ENCODE measurements around the gene PSAT1. TPM values are rescaled to one million over a fixed set of nuclear protein-coding genes. Genes with fewer than 3 reads are reported as not detected.

PSAT1 gene
- polyA plus RNA-seq, 3 donors: 0.05 to 4.7 (median 0.11) TPM

DNA sequence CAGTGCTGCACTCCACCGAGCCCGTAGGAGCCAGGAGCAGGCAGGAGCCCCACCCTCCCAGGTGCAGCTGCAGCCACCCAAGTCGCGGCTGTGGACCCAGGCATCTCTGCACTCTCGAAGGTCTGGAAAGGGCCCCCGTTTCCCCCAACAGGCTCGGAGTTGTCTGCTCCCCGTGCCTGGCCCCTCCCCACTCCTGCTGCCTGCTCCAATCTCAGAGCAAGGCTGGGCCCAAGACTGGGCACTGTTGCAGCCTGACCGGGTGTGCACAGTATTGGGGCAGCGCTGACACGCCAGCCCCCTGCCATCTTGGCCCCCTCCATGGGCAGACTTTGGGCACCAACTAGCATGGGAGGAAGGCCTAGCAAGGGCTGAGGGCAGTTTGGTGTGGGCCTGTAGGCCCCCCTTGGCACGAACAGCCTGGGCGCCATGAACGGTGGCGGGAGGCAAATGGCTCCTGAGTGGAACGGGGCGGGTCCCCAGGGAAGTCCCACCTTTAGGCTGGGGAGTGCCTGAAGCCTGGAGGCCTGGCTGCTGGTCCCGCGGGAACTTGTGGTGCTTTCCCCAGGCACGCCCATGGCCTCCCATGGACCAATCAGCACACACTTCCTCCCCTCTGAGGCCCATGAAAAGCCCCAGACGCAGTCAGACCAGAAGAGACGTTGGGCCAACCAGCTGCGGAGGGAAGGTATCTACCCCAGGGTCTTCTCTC is 60.4 kb downstream of the PSAT1 start:
- WGBS (ENCODE audit: insufficient coverage): 94% methylated on average over 22 of the region's 23 CpGs
- intact Hi-C loops (cut with micrococcal nuclease): no loop called here
- Mint-ChIP-seq H3K4me1 (no peaks in the 10 kb centered on the region), H3K9me3 (peaks cover 0 to 2% (median 0%) of the 10 kb centered on the region in 7 donors), H3K27me3 (ENCODE audit: low read depth in 3 of 3) (peaks cover 1 to 6% (median 4%) of the 10 kb centered on the region in 3 donors), H3K27ac (no peak overlapping the region), H3K36me3 (no peaks in the 10 kb centered on the region), H3K4me3 (no peak overlapping the region)
- H3K36me3 ChIP-seq (replicated peaks in 1 of 2; ENCODE audit: control insufficient read depth in 1 of 2, insufficient read depth in 2 of 2, low read length in 2 of 2): no peaks in the 10 kb centered on the region
- H3K27me3 ChIP-seq (ENCODE audit: control insufficient read depth in 2 of 2, insufficient read depth in 2 of 2, low read length in 2 of 2): no peaks in the 10 kb centered on the region
- no peak overlapping the region for H2AFZ ChIP-seq (ENCODE audit: insufficient read depth, low read depth, low read length, poor library complexity, severe bottlenecking)
- H3K4me1 ChIP-seq (ENCODE audit: control insufficient read depth in 1 of 2, insufficient read depth in 2 of 2, low read length in 2 of 2): no peaks in the 10 kb centered on the region
- no peak for DNase-seq
- H3K27ac ChIP-seq (ENCODE audit: low read depth in 1 of 2, low read length in 2 of 2): no peak overlapping the region
- no peaks in the 10 kb centered on the region for H4K20me1 ChIP-seq (ENCODE audit: insufficient read depth, low read length)
- H3K4me2 ChIP-seq (replicated peaks; ENCODE audit: extremely low read depth, low read length, poor library complexity, severe bottlenecking): no peak overlapping the region
- no peaks in the 10 kb centered on the region for H3K79me2 ChIP-seq (ENCODE audit: insufficient read depth, low read length)
- H3K9ac ChIP-seq (ENCODE audit: insufficient read depth, low read length, poor library complexity, severe bottlenecking): no peak overlapping the region
- H3K9me3 ChIP-seq (replicated peaks in 1 of 2; ENCODE audit: control insufficient read depth in 1 of 2, insufficient read depth in 1 of 2, low read length in 2 of 2): no peaks in the 10 kb centered on the region
- TF ChIP-seq, protein P1, sequence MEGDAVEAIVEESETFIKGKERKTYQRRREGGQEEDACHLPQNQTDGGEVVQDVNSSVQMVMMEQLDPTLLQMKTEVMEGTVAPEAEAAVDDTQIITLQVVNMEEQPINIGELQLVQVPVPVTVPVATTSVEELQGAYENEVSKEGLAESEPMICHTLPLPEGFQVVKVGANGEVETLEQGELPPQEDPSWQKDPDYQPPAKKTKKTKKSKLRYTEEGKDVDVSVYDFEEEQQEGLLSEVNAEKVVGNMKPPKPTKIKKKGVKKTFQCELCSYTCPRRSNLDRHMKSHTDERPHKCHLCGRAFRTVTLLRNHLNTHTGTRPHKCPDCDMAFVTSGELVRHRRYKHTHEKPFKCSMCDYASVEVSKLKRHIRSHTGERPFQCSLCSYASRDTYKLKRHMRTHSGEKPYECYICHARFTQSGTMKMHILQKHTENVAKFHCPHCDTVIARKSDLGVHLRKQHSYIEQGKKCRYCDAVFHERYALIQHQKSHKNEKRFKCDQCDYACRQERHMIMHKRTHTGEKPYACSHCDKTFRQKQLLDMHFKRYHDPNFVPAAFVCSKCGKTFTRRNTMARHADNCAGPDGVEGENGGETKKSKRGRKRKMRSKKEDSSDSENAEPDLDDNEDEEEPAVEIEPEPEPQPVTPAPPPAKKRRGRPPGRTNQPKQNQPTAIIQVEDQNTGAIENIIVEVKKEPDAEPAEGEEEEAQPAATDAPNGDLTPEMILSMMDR (IDR thresholded peaks at IDR 0.05): no peak
- H3K4me3 ChIP-seq (replicated peaks in 1 of 3; ENCODE audit: low read depth in 2 of 3, low read length in 3 of 3): no peak overlapping the region

DNA sequence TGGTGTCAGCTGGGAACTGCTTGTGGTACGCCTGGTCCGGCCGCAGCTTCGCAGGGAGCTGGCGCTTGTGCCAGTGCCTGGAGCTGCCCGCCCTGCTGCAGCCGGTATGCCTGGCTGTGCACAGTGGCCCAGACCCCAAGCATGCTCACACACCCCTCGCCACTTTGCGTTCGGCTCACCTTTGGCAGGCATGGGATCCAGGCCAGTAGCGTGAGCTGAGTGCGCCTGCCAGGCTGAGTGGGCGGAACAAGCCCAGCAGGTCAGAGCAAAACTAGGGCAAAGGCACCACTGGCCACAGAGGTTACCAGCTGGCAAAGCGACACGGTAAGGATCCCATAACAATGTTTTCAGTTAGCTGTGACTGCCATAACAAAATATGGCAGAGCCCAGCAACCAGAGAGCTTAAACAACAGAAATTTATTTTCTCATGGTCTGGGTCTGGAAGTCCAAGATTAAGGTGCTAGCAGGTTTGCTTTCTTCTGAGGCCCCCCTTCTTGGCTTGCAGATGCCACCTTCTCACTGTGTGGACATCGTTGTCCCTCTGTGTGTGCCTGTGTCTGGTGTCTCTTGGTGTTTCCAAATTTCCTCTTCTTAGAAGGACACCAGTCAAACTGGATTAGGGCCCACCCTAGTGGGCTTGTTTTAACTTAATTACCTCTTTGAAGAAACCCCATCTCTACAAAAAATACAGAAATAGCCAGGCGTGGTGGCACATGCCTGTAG is 61.6 kb downstream of the PSAT1 start:
- no peak overlapping the region for H3K27ac Mint-ChIP-seq
- no peak for DNase-seq
- 98% methylated on average over 15 of the region's 17 CpGs for WGBS (ENCODE audit: insufficient coverage)
- H3K4me3 ChIP-seq (replicated peaks in 1 of 3; ENCODE audit: low read depth in 2 of 3, low read length in 3 of 3): no peak overlapping the region
- H3K4me1 ChIP-seq (ENCODE audit: control insufficient read depth in 1 of 2, insufficient read depth in 2 of 2, low read length in 2 of 2): no peaks in the 10 kb centered on the region
- H3K4me2 ChIP-seq (replicated peaks; ENCODE audit: extremely low read depth, low read length, poor library complexity, severe bottlenecking): no peak overlapping the region
- TF ChIP-seq, protein P1 (IDR thresholded peaks at IDR 0.05): no peak
- peaks cover 0 to 5% (median 4%) of the 10 kb centered on the region in 3 donors for H3K27me3 Mint-ChIP-seq (ENCODE audit: low read depth in 3 of 3)
- H3K9ac ChIP-seq (ENCODE audit: insufficient read depth, low read length, poor library complexity, severe bottlenecking): no peak overlapping the region
- H3K79me2 ChIP-seq (ENCODE audit: insufficient read depth, low read length): no peaks in the 10 kb centered on the region
- H3K36me3 Mint-ChIP-seq: no peaks in the 10 kb centered on the region
- H3K27me3 ChIP-seq (ENCODE audit: control insufficient read depth in 2 of 2, insufficient read depth in 2 of 2, low read length in 2 of 2): no peaks in the 10 kb centered on the region
- no peaks in the 10 kb centered on the region for H4K20me1 ChIP-seq (ENCODE audit: insufficient read depth, low read length)
- intact Hi-C loops (cut with micrococcal nuclease): no loop called here
- no peaks in the 10 kb centered on the region for H3K4me1 Mint-ChIP-seq
- no peaks in the 10 kb centered on the region for H3K9me3 ChIP-seq (replicated peaks in 1 of 2; ENCODE audit: control insufficient read depth in 1 of 2, insufficient read depth in 1 of 2, low read length in 2 of 2)
- no peak overlapping the region for H3K27ac ChIP-seq (ENCODE audit: low read depth in 1 of 2, low read length in 2 of 2)
- H3K9me3 Mint-ChIP-seq: peaks cover 0 to 2% (median 0%) of the 10 kb centered on the region in 7 donors
- H2AFZ ChIP-seq (ENCODE audit: insufficient read depth, low read depth, low read length, poor library complexity, severe bottlenecking): no peak overlapping the region
- no peak overlapping the region for H3K4me3 Mint-ChIP-seq
- H3K36me3 ChIP-seq (replicated peaks in 1 of 2; ENCODE audit: control insufficient read depth in 1 of 2, insufficient read depth in 2 of 2, low read length in 2 of 2): no peaks in the 10 kb centered on the region

Measured in CD14-positive monocyte (primary cell).